GM18526 (cell line): Measurements from ENCODE around the gene WARS2.

Experiments
- POLR2A ChIP-seq: IDR thresholded peaks from 3 replicates; pipeline ENCODE4 v1.6.1; 2011; ENCODE audit not compliant: insufficient read length; ENCODE audit errors: extremely low read depth

WARS2 gene

DNA sequence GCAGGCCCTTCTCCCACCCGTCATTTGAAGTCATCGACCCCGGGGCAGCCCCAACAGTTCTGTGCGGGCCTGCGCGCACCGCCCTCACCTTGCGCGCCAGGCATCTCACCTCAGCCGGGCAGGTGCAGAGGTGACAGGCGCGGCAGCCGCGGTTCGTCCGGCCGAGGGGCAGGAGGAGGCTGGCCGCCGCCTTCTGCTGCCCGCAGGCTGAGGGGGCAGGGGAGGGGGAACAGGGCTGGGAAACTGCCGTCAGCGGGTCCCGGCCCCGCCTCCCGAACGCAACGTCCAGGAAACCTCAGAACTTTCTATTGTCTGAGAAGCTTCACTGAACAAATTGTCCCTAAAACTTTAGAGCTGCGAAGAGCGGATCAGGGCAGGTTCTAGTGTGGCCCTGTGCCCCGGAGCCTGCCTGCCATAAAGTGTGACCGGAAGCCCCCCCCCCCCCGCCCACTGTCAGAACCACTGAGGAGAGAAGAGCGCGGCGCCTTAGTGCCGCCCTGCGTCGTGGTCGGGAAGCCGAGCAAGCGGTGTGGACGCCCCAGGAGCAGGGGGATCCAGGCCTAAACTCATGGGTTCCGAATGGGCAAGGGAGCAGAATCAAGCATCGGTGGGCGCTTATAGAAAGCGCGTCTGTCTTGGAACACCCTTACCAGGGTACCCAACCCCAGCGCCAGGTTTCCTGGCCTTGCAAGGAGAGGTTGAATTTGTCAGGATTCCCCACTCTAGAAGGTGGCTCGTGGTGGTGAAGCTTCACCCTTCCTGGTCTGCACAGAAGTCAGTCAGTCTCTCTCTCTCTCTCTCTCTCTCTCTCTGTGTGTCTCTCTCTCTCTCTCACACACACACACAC, 139.0 kb downstream of the WARS2 start:
- TF ChIP-seq POLR2A: no peak

DNA sequence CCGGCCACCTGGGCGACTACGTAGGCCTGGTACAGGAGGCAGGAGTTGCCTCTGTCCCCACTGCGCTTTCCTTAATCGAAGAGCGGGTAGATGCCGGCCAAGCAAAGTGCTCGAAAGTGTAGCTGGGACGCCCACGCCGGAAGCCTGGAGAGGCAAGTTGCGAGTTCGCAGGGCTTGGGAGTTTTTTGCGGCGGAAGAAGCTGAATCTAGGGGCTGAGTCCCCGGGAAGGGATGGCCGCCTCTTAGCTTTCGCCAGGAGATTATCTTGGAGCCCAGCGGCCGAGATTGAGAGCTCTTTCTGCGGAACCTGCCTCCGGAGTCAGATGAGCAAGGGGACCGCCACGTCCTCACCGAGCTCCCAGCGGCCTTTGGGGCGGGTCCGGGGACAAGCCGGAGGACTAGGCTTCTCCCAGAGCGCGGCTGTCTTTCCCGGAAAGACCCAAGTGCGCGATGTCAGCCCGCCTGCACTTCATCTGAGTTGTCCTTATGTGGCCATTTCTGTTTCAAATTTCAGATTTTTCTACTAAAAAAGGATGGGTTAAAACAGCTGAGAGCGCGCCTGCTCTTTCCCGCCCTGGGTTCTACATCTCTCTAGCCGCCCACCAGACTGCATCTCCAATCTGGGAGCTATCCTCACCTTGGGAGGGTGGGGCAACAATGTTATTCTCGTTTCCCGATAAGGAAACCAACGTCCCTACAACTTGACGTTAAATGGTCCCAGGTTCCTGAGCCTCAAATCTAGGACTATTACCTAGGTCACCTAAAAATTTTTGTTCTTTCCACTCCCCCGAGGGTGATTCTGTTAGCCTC, 139.9 kb downstream of the WARS2 start:
- TF ChIP-seq POLR2A: no peak

DNA sequence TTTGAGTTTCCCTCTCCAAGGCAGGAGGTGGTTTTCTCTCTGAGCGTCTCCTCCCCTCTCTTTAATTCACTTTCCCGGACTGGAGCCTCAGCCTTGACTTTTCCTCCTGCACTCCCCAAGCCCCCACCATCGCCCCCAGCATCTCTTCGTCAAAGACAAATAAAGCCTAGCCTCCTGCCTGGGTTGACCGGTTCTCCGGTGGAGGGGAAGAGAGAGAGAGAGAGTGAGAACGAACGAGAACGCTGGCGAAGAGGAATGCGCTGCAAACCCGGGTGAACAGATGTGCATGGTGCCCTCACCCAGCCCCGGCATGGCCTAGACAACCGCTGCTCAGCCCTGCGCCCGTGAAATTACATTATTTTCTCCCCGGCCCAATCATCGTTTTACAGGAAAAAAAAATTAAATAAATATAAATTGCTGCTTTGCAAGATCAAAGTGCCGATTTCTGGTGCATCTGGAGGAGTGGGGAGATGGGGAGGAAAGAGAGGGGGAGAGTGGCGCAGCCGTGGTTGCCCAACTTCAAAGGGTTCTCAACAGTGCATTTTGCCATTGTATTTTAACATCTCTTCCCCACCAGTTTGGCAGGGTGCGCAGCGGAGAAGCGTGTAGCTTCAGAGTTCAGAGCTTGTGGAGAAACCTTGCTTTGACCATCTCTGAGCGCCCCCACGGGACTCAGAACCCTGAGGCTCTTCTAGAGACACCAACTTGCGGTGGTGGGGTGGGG, 140.9 kb downstream of the WARS2 start:
- no peak for TF ChIP-seq POLR2A

DNA sequence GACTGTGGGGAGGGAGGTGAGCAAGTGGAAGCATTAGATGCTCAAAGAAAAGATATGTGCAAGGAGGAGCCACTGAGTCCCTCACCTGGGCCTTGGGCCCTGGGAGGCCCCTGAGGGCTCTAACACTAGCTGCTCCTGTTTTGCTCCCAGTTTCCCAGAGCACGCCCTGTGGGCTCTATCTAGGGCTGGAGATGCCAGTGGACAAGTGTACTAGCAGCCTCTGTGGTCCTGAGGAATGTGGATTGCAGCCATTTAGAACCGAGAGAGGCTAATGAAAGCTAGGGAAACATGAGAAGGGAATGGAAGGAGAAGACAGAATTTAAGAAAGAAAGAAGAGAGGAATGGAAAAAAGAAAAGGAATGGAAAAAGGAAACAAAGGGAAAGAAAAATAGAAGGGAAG, 142.3 kb downstream of the WARS2 start:
- TF ChIP-seq POLR2A: no peak

DNA sequence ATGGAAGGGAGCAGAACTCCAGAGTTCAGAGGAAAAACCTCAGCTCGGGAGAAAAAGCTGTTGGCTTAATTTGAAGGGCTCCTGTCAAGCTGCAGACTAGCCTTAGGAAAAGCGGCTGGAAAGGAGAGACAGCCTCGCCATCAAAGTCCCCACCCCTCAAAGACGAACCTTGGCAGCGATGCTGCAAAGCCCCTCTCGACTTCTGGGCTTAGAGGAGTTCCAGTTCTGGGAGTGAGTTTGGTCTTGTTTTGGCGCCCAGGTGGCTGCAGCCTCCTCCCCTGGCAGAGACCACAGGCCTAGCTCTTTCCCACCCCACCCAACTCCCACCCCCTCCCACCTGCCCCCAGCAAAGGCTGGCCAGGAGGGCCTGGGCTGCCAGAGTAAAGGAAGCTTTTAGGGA, 143.2 kb downstream of the WARS2 start:
- TF ChIP-seq POLR2A: no peak

DNA sequence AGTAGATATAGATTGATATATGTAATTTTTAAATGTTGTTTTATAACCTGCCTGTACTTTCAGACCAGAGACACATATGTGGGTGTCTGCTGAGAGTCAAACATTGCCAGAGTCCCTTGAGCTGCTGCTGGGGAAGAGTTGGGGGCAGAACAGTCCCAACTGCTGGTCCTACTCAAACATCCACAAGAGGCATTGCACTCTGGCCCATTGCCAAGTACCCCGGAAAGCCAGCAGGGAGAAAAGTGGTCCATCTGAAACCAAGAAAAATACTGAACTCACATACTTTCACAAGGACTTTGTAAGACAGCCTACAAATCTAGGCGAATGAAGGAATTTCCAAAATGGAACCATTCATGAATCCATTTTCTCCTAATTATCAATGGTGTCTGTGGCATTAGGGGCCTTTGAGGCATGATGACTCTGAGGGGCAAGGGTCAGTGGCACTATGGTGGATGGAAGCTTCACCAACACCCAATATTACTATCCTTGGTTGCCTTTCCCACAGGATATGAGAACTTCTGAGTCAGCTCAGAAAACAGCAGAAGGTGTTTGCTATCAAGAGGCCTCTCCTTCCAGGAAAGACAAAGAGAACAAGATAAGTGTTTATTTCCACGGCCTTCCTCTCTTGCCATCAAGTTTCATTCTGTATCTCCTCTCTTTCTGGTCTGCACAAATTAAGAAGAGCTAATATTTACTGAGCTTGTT, 145.0 kb downstream of the WARS2 start:
- no peak for TF ChIP-seq POLR2A

DNA sequence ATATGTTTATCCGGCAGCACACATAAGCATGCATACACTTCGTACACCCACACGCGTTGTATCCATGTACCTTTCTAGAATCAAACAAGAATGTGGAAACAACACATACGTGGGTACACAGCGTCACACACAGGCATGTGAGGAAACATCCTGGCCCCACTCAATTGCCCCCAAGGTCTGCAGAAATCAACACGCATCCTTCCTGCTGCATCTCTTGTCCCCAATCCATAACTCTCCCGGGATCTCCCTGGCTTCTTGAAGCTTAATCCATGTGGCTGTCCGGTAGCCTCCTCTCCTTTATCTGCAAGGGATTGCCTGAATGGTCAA, 146.8 kb downstream of the WARS2 start:
- TF ChIP-seq POLR2A: no peak

DNA sequence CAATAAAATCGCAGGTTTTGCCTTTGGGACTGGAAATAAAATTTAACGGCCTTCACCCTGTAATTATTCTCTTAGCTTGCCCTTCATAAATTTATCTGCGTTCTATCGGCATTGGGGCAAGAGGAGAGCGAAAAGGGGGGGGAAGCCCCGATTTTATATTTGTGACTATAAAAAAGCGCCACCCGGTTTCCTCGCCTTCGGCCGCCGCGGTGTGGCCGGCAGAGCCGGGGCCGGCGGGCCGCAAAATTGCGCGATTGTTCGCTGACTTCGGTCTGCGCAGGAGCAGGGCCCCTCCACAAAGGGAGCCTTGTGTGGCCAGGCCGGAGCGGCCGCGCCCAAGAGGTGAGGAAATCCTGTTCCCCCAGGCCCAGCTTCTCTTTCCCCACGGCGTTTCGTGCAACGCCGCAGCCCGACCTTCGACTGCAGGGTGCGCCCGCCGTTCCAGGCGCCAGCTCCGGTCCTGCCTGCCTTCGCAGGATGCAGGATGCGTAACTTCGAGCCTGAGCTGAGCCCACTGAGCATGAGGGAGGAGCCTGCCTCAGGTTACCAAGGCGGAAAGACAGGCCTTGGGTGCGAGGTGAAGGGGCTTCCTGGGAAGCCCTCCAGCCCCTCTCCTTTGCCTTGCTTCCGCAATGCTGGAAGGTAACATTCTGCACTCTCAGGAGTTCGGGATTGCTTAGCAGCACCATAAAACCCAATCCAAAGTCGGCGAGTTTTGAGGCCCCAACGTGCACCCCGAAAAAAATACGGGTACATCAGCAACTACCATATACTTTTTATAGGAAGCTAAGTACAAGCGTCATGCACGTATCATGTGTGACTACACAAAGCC, 147.4 kb downstream of the WARS2 start:
- TF ChIP-seq POLR2A: no peak

DNA sequence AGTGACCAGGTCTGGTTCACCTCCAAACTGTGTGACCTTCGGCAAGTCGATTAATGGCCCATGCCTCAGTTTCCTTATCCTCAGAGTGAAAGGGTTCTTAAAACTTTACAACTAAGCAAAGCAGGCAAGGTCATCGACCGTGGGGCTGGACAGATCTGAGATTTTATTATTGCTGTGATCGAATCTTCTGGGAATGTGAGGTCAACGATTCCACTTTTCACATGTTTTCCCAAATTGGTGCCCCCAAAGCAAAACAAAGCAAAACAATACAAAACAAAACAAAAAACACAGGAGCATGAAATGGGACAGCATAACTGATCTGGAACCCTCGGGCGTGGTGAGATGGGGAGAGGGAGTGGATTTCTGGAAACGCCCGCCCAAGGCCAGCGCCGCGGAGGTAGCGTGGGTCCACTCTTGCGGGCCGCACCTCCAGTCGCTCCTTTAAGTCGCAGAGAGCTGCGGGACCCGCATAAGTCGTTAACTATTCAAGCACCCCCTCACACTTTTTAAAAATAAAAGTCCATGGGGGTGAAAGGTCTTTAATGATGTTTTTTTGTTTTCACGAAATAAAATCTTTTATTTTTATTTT, 148.1 kb downstream of the WARS2 start:
- no peak for TF ChIP-seq POLR2A

DNA sequence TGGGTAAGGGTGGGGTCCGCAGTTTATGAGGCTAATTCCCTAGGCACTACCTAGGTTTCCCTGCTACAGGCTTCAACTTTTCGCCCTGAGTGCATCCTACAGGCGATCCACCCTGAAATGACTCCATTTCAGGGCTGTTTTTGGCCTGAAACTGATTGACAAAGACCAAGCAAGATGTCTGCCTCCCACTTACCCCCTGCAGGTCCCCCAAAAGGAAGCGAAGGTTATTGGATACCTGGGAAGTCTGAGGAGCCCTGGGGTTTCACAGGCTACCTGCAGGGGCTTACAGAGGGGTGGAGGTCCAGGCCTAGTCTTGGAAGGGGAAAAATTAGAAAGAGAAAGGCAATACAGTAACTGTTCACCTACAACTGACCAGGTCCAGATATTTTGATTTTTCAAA, 149.0 kb downstream of the WARS2 start:
- TF ChIP-seq POLR2A: no peak

DNA sequence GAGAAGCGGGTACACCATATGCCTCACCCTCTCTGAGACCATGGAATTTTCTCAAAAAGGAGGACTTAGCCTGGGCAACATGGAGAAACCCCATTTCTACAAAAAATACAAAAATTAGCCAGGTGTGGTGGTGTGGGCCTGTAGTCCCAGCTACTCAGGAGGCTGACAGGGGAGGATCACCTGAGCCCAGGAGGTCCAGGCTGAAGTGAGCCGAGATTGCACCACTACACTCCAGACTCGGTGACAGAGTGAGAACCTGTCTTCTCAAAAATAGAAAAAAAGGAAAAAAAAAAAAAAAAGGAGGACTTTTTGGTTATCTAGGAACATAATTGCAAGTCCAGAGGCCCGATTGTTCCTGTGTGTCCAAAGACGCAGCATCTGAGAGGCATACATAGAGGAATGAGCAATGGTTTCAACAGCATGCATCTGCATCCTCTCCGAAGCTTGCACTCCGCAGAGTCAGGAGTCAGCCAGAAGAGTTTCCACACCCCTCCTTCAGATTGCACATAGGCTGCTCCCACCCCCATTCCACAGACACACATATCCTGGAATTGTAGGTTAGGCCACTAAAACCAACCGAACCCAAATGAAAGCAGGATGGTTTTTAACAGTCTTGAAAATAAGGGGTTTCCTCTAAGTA, 149.8 kb downstream of the WARS2 start:
- TF ChIP-seq POLR2A: no peak

DNA sequence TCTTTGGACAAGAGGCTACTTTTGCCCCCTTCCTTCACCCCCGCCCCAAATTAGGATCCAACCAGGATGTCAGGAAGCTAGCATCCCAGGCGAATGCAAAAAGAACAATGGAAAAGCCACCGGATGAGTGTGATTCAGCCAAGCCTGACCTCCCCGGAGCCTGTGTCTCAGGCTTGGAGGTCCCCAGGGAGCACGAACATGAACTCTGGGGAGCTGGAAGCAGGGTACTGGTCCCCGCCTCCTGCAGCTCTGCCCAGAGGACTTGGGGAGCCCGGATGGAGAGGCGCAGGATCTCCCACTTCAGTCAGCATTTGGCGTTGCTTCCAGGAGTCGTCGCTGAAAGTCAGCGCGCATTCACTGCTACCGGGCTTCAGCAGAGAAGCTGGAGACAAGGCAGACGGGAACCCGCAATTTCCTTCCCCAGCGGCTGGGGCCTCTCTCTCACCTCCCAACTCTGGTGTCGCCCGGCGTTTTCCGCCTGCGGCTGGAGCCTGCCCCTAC, 150.5 kb downstream of the WARS2 start:
- TF ChIP-seq POLR2A: no peak
